ENCODE measurements around the gene PCSK5. TPM values are rescaled to one million over a fixed set of nuclear protein-coding genes. Genes with fewer than 3 reads are reported as not detected.
"Not testable (repeated sequence)": the region's sequence is repeated elsewhere in the genome, so short reads cannot be mapped to it uniquely, and the experiment has no call there.

Gene PCSK5
- polyA plus RNA-seq, 2 donors, result 4.2 to 6.1 TPM

GRCh38 chr9:76294301-76294700, 403.8 kb downstream of the PCSK5 start:
- no peaks in the 10 kb centered on the region for H3K36me3 ChIP-seq (ENCODE audit: control insufficient read depth in 2 of 2, insufficient read depth in 2 of 2, low read length in 1 of 2)
- no peaks in the 10 kb centered on the region for H3K27me3 ChIP-seq (ENCODE audit: control insufficient read depth in 1 of 2, insufficient read depth in 2 of 2, low read length in 2 of 2)
- H3K4me1 ChIP-seq (ENCODE audit: control insufficient read depth in 2 of 2, insufficient read depth in 2 of 2, low read length in 1 of 2), result no peaks in the 10 kb centered on the region
- 50 to 66% methylated on average over 5 of the region's 5 CpGs for WGBS, 2 donors
- H3K9me3 ChIP-seq (ENCODE audit: control insufficient read depth in 2 of 2, insufficient read depth in 1 of 2, low read depth in 1 of 2, low read length in 1 of 2), result no peaks in the 10 kb centered on the region
- no peak overlapping the region for H3K27ac ChIP-seq (ENCODE audit: low read depth in 2 of 2, low read length in 1 of 2)
- no peak overlapping the region for H3K4me3 ChIP-seq (ENCODE audit: low read depth in 1 of 2, low read length in 2 of 2)

- Histone ChIP-seq H3K4me3 (ENCODE audit: low read depth in 1 of 2, low read length in 2 of 2) (no peak overlapping the region), H3K27me3 (ENCODE audit: control insufficient read depth in 1 of 2, insufficient read depth in 2 of 2, low read length in 2 of 2) (no peaks in the 10 kb centered on the region), H3K36me3 (ENCODE audit: control insufficient read depth in 2 of 2, insufficient read depth in 2 of 2, low read length in 1 of 2) (no peaks in the 10 kb centered on the region), H3K27ac (ENCODE audit: low read depth in 2 of 2, low read length in 1 of 2) (no peak overlapping the region), H3K4me1 (ENCODE audit: control insufficient read depth in 2 of 2, insufficient read depth in 2 of 2, low read length in 1 of 2) (no peaks in the 10 kb centered on the region), H3K9me3 (ENCODE audit: control insufficient read depth in 2 of 2, insufficient read depth in 1 of 2, low read depth in 1 of 2, low read length in 1 of 2) (no peaks in the 10 kb centered on the region)
- WGBS, 2 donors, result 77 to 86% methylated on average over 11 of the region's 11 CpGs
Measured at GRCh38 chr9:76296561-76297310, 406.3 kb downstream of the PCSK5 start.

GRCh38 chr9:76297721-76298239, 407.3 kb downstream of the PCSK5 start:
- no peaks in the 10 kb centered on the region for H3K36me3 ChIP-seq (ENCODE audit: control insufficient read depth in 2 of 2, insufficient read depth in 2 of 2, low read length in 1 of 2)
- no peaks in the 10 kb centered on the region for H3K27me3 ChIP-seq (ENCODE audit: control insufficient read depth in 1 of 2, insufficient read depth in 2 of 2, low read length in 2 of 2)
- no peak overlapping the region for H3K27ac ChIP-seq (ENCODE audit: low read depth in 2 of 2, low read length in 1 of 2)
- H3K4me3 ChIP-seq (ENCODE audit: low read depth in 1 of 2, low read length in 2 of 2), result no peak overlapping the region
- H3K4me1 ChIP-seq (ENCODE audit: control insufficient read depth in 2 of 2, insufficient read depth in 2 of 2, low read length in 1 of 2), result no peaks in the 10 kb centered on the region
- 53 to 61% methylated on average over 14 of the region's 14 CpGs for WGBS, 2 donors
- H3K9me3 ChIP-seq (ENCODE audit: control insufficient read depth in 2 of 2, insufficient read depth in 1 of 2, low read depth in 1 of 2, low read length in 1 of 2), result no peaks in the 10 kb centered on the region

- Histone ChIP-seq H3K27ac (ENCODE audit: low read depth in 2 of 2, low read length in 1 of 2) (no peak overlapping the region), H3K27me3 (ENCODE audit: control insufficient read depth in 1 of 2, insufficient read depth in 2 of 2, low read length in 2 of 2) (no peaks in the 10 kb centered on the region), H3K9me3 (ENCODE audit: control insufficient read depth in 2 of 2, insufficient read depth in 1 of 2, low read depth in 1 of 2, low read length in 1 of 2) (no peaks in the 10 kb centered on the region), H3K4me3 (ENCODE audit: low read depth in 1 of 2, low read length in 2 of 2) (no peak overlapping the region), H3K4me1 (ENCODE audit: control insufficient read depth in 2 of 2, insufficient read depth in 2 of 2, low read length in 1 of 2) (no peaks in the 10 kb centered on the region), H3K36me3 (ENCODE audit: control insufficient read depth in 2 of 2, insufficient read depth in 2 of 2, low read length in 1 of 2) (no peaks in the 10 kb centered on the region)
- 27 to 44% methylated on average over 3 of the region's 3 CpGs for WGBS, 2 donors
Measured at GRCh38 chr9:76298521-76299144, 408.2 kb downstream of the PCSK5 start.

GRCh38 chr9:76302543-76302942, 412.1 kb downstream of the PCSK5 start:
- Histone ChIP-seq H3K4me1 (ENCODE audit: control insufficient read depth in 2 of 2, insufficient read depth in 2 of 2, low read length in 1 of 2) (no peaks in the 10 kb centered on the region), H3K27ac (ENCODE audit: low read depth in 2 of 2, low read length in 1 of 2) (no peak overlapping the region)

GRCh38 chr9:76302947-76303550, 412.6 kb downstream of the PCSK5 start:
- H3K27ac ChIP-seq (ENCODE audit: low read depth in 2 of 2, low read length in 1 of 2), result no peak overlapping the region
- no peak overlapping the region for H3K4me3 ChIP-seq (ENCODE audit: low read depth in 1 of 2, low read length in 2 of 2)
- H3K27me3 ChIP-seq (ENCODE audit: control insufficient read depth in 1 of 2, insufficient read depth in 2 of 2, low read length in 2 of 2), result no peaks in the 10 kb centered on the region
- 22 to 33% methylated on average over 3 of the region's 3 CpGs for WGBS, 2 donors
- no peaks in the 10 kb centered on the region for H3K9me3 ChIP-seq (ENCODE audit: control insufficient read depth in 2 of 2, insufficient read depth in 1 of 2, low read depth in 1 of 2, low read length in 1 of 2)
- H3K36me3 ChIP-seq (ENCODE audit: control insufficient read depth in 2 of 2, insufficient read depth in 2 of 2, low read length in 1 of 2), result no peaks in the 10 kb centered on the region
- H3K4me1 ChIP-seq (ENCODE audit: control insufficient read depth in 2 of 2, insufficient read depth in 2 of 2, low read length in 1 of 2), result no peaks in the 10 kb centered on the region

More at GRCh38 chr9:76302543-76302942, 412.1 kb downstream of the PCSK5 start:
- Histone ChIP-seq H3K27me3 (ENCODE audit: control insufficient read depth in 1 of 2, insufficient read depth in 2 of 2, low read length in 2 of 2) (no peaks in the 10 kb centered on the region), H3K36me3 (ENCODE audit: control insufficient read depth in 2 of 2, insufficient read depth in 2 of 2, low read length in 1 of 2) (no peaks in the 10 kb centered on the region), H3K4me3 (ENCODE audit: low read depth in 1 of 2, low read length in 2 of 2) (no peak overlapping the region), H3K9me3 (ENCODE audit: control insufficient read depth in 2 of 2, insufficient read depth in 1 of 2, low read depth in 1 of 2, low read length in 1 of 2) (no peaks in the 10 kb centered on the region)
- WGBS, 2 donors, result 67 to 77% methylated on average over 3 of the region's 3 CpGs

- H3K27ac ChIP-seq (ENCODE audit: low read depth in 2 of 2, low read length in 1 of 2); H3K4me3 ChIP-seq (ENCODE audit: low read depth in 1 of 2, low read length in 2 of 2); H3K4me1 ChIP-seq (ENCODE audit: control insufficient read depth in 2 of 2, insufficient read depth in 2 of 2, low read length in 1 of 2); H3K36me3 ChIP-seq (ENCODE audit: control insufficient read depth in 2 of 2, insufficient read depth in 2 of 2, low read length in 1 of 2); H3K27me3 ChIP-seq (ENCODE audit: control insufficient read depth in 1 of 2, insufficient read depth in 2 of 2, low read length in 2 of 2); H3K9me3 ChIP-seq (ENCODE audit: control insufficient read depth in 2 of 2, insufficient read depth in 1 of 2, low read depth in 1 of 2, low read length in 1 of 2): not testable (repeated sequence)
- 50 to 54% methylated on average over 6 of the region's 7 CpGs for WGBS, 2 donors
Measured at GRCh38 chr9:76307047-76307446, 416.6 kb downstream of the PCSK5 start.

- Histone ChIP-seq H3K27ac (ENCODE audit: low read depth in 2 of 2, low read length in 1 of 2) (no peak overlapping the region), H3K4me3 (ENCODE audit: low read depth in 1 of 2, low read length in 2 of 2) (no peak overlapping the region), H3K27me3 (ENCODE audit: control insufficient read depth in 1 of 2, insufficient read depth in 2 of 2, low read length in 2 of 2) (no peaks in the 10 kb centered on the region), H3K36me3 (ENCODE audit: control insufficient read depth in 2 of 2, insufficient read depth in 2 of 2, low read length in 1 of 2) (no peaks in the 10 kb centered on the region), H3K9me3 (ENCODE audit: control insufficient read depth in 2 of 2, insufficient read depth in 1 of 2, low read depth in 1 of 2, low read length in 1 of 2) (no peaks in the 10 kb centered on the region), H3K4me1 (ENCODE audit: control insufficient read depth in 2 of 2, insufficient read depth in 2 of 2, low read length in 1 of 2) (no peaks in the 10 kb centered on the region)
- WGBS, 2 donors, result 92 to 93% methylated on average over 7 of the region's 7 CpGs
Measured at GRCh38 chr9:76310577-76310976, 420.1 kb downstream of the PCSK5 start.

GRCh38 chr9:76310991-76311390, 420.5 kb downstream of the PCSK5 start:
- Histone ChIP-seq H3K4me1 (ENCODE audit: control insufficient read depth in 2 of 2, insufficient read depth in 2 of 2, low read length in 1 of 2) (no peaks in the 10 kb centered on the region), H3K4me3 (ENCODE audit: low read depth in 1 of 2, low read length in 2 of 2) (no peak overlapping the region), H3K9me3 (ENCODE audit: control insufficient read depth in 2 of 2, insufficient read depth in 1 of 2, low read depth in 1 of 2, low read length in 1 of 2) (no peaks in the 10 kb centered on the region), H3K27me3 (ENCODE audit: control insufficient read depth in 1 of 2, insufficient read depth in 2 of 2, low read length in 2 of 2) (no peaks in the 10 kb centered on the region), H3K27ac (ENCODE audit: low read depth in 2 of 2, low read length in 1 of 2) (no peak overlapping the region), H3K36me3 (ENCODE audit: control insufficient read depth in 2 of 2, insufficient read depth in 2 of 2, low read length in 1 of 2) (no peaks in the 10 kb centered on the region)
- 91 to 95% methylated on average over 5 of the region's 5 CpGs for WGBS, 2 donors

Measured in esophagus (tissue), 2 donors.